MCF 10A (cell line): Measurements from ENCODE around the gene RPL22. TPM values are rescaled to one million over a fixed set of nuclear protein-coding genes. Genes with fewer than 3 reads are reported as not detected.
A peak's percentile ranks its signal among the peaks of the same experiment; 100 is the strongest.

ENCODE experiments used
- BruUV-seq: library from RNA; stranded (reverse); fragments of 400-500 nt; replicated peaks from 2 replicates; lab custom pipeline; 2021; lab: Mats Ljungman, UMichigan
- CTCF ChIA-PET: fragments of 300-600 bp; sonication (Branson Sonifier 250); formaldehyde crosslinking; extraction: SDS; loops from one replicate; lab custom pipeline; 2021; ENCODE audit warnings: antibody characterized with exemption, inconsistent platforms; lab: Yijun Ruan, JAX
- POLR2A ChIA-PET: fragments of 300-600, 350-650 bp; sonication (Branson Sonifier 250); formaldehyde crosslinking; extraction: SDS; loops from one replicate; lab custom pipeline; 2020; ENCODE audit warnings: antibody characterized with exemption, inconsistent platforms; lab: Yijun Ruan, JAX
- DNase-seq: peaks from one replicate; pipeline ENCODE4 v3.0.0-alpha.2; 2018; ENCODE audit not compliant: unreplicated experiment
- H3K27ac Mint-ChIP-seq: one replicate; pipeline ENCODE4 v1.8.0; 2022; ENCODE audit warnings: mild to moderate bottlenecking, low read depth, mixed read lengths; ENCODE audit not compliant: unreplicated experiment
- H3K27me3 Mint-ChIP-seq: one replicate; pipeline ENCODE4 v1.8.0; 2022; ENCODE audit warnings: mixed read lengths; ENCODE audit not compliant: insufficient read depth, unreplicated experiment
- H3K36me3 Mint-ChIP-seq: one replicate; pipeline ENCODE4 v1.8.0; 2022; ENCODE audit warnings: mild to moderate bottlenecking, moderate library complexity, mixed read lengths; ENCODE audit not compliant: insufficient read depth, unreplicated experiment
- H3K4me1 Mint-ChIP-seq: one replicate; pipeline ENCODE4 v1.8.0; 2022; ENCODE audit warnings: mixed read lengths; ENCODE audit not compliant: insufficient read depth, unreplicated experiment
- H3K4me3 Mint-ChIP-seq: one replicate; pipeline ENCODE4 v1.8.0; 2022; ENCODE audit warnings: mild to moderate bottlenecking, moderate library complexity, mixed read lengths; ENCODE audit not compliant: unreplicated experiment
- H3K9me3 Mint-ChIP-seq: one replicate; pipeline ENCODE4 v1.8.0; 2022; ENCODE audit warnings: mixed read lengths; ENCODE audit not compliant: unreplicated experiment
- CTCF ChIP-seq: fragments of 200-600 bp; IDR thresholded peaks from one replicate; pipeline ENCODE4 v1.8.0; 2022; ENCODE audit warnings: antibody characterized with exemption, mild to moderate bottlenecking; ENCODE audit not compliant: unreplicated experiment
- intact Hi-C: fragments of 100-400 bp; cut with micrococcal nuclease; formaldehyde crosslinking; loops from 2 replicates; pipeline ENCODE4 v1.14.1; 2022
- total RNA-seq: library from RNA; stranded (reverse); gene quantifications from 2 replicates; pipeline ENCODE4 v1.2.3, GENCODE V29; 2022

The RPL22 gene
- total RNA-seq, 1 experiment from 2014 or later, result 477 TPM

DNA sequence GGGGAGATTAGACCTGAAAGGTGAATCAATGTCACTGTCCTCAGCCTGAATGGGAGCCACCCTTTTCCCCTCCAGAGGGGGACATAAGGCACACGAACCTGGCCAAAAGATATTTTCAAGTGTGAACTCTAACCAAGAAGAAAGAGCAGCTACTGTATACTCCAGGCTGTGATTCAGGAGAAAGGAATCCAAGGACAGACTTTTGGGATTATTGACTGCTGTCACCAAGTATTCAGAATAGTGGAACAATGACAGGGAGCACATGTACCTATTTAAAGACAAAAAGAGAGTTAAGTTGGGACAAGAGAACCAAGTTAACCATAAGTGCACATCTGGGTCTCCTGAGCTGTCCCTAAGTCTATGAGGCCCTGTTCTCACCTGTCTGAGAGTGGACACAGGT, 34.0 kb upstream of the RPL22 start:
- peaks cover 10% of the 10 kb centered on the region for H3K4me1 Mint-ChIP-seq
- no peak for DNase-seq
- intact Hi-C loops, result no loop called here
- no peaks in the 10 kb centered on the region for H3K27me3 Mint-ChIP-seq
- POLR2A ChIA-PET, result interaction anchor here (0.6 to 4.0 kb wide), 2 partner anchors 35 to 320 kb away, joined by 3 to 42 read pairs; partner anchors contain the start of gene RPL22
- no peak for TF ChIP-seq CTCF
- CTCF ChIA-PET, result interaction anchor here (0.8 kb wide), 1 partner anchor 27 kb away, joined by 3 read pairs; the partner anchor contains the start of gene RNF207
- BruUV-seq, result no TSS peak
- H3K9me3 Mint-ChIP-seq, result no peaks in the 10 kb centered on the region
- no peak overlapping the region for H3K4me3 Mint-ChIP-seq
- H3K36me3 Mint-ChIP-seq, result peaks cover 56% of the 10 kb centered on the region
- peak overlapping the region; percentile 61 for H3K27ac Mint-ChIP-seq

DNA sequence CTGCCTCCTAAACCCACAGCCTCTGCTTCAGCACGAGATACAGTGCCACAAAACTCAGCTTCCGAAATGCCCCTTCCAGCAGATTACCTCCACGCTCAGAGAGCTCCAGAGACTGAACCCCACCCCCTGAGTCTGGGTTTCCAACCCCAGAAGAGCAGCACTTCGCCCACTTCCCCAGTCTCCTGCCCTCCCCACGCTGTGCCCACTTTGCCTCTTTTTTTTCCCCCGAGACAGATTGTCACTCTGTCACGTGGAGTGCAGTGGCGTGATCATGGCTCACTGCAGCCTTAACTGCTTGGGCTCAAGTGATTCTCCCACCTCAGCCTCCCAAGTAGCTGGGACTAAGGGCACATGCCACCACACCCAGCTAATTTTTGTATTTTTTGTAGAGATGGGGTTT, 26.3 kb upstream of the RPL22 start:
- peaks cover 73% of the 10 kb centered on the region for H3K36me3 Mint-ChIP-seq
- intact Hi-C loops, result no loop called here
- no peak for TF ChIP-seq CTCF
- POLR2A ChIA-PET, result interaction anchor here (0.8 to 1.5 kb wide), 2 partner anchors 9 to 18 kb away, joined by 3 to 4 read pairs; no protein-coding TSS in a partner anchor
- H3K4me1 Mint-ChIP-seq, result peaks cover 2% of the 10 kb centered on the region
- no TSS peak for BruUV-seq
- H3K27ac Mint-ChIP-seq, result peak overlapping the region; percentile 39
- H3K9me3 Mint-ChIP-seq, result no peaks in the 10 kb centered on the region
- H3K4me3 Mint-ChIP-seq, result no peak overlapping the region
- CTCF ChIA-PET, result interaction anchor here (0.7 to 1.7 kb wide), 5 partner anchors 9 to 26 kb away, joined by 3 to 6 read pairs (median 3); partner anchors contain the start of genes RNF207 and RPL22
- DNase-seq, result no peak
- no peaks in the 10 kb centered on the region for H3K27me3 Mint-ChIP-seq

GRCh38 chr1:6224718-6225117, 25.3 kb upstream of the RPL22 start:
- H3K9me3 Mint-ChIP-seq, result no peaks in the 10 kb centered on the region
- CTCF ChIA-PET, result interaction anchor here (0.7 to 1.0 kb wide), 2 partner anchors 20 to 22 kb away, joined by 3 read pairs; no protein-coding TSS in a partner anchor
- no peak overlapping the region for H3K4me3 Mint-ChIP-seq
- H3K36me3 Mint-ChIP-seq, result peaks cover 63% of the 10 kb centered on the region
- no peaks in the 10 kb centered on the region for H3K27me3 Mint-ChIP-seq
- TF ChIP-seq CTCF, result no peak
- H3K27ac Mint-ChIP-seq, result no peak overlapping the region
- DNase-seq, result no peak
- peaks cover 9% of the 10 kb centered on the region for H3K4me1 Mint-ChIP-seq
- intact Hi-C loops, result no loop called here
- POLR2A ChIA-PET, result interaction anchor here (1.5 kb wide), 2 partner anchors 10 kb away, joined by 4 to 9 read pairs; no protein-coding TSS in a partner anchor
- no TSS peak for BruUV-seq

- ChIA-PET POLR2A (interaction anchor here (1.0 to 1.5 kb wide), 2 partner anchors 11 to 24 kb away, joined by 3 to 9 read pairs; no protein-coding TSS in a partner anchor), CTCF (interaction anchor here (0.7 to 1.0 kb wide), 2 partner anchors 19 to 215 kb away, joined by 3 read pairs; no protein-coding TSS in a partner anchor)
- BruUV-seq, result TSS peak; percentile 45
- no peak overlapping the region for H3K27ac Mint-ChIP-seq
- DNase-seq, result no peak
- no peak overlapping the region for H3K4me3 Mint-ChIP-seq
- H3K27me3 Mint-ChIP-seq, result no peaks in the 10 kb centered on the region
- intact Hi-C loops, result no loop called here
- no peak for TF ChIP-seq CTCF
- no peaks in the 10 kb centered on the region for H3K9me3 Mint-ChIP-seq
- peaks cover 9% of the 10 kb centered on the region for H3K4me1 Mint-ChIP-seq
- peaks cover 59% of the 10 kb centered on the region for H3K36me3 Mint-ChIP-seq
Observed at GRCh38 chr1:6223617-6224016, 24.2 kb upstream of the RPL22 start.
